Suppressor macrophage treated with lipopolysaccharide for 4 hours (primary cell): ENCODE measurements around the gene EDARADD.

ENCODE experiments used
- DNase-seq: peaks from one replicate; pipeline ENCODE4 v3.0.0-alpha.2; 2020

The EDARADD gene

GRCh38 chr1:236395230-236395946 lies 1.3 kb downstream of the EDARADD start:
- peak; percentile 42 for DNase-seq

GRCh38 chr1:236395947-236396664 lies 2.0 kb downstream of the EDARADD start:
- DNase-seq = no peak

GRCh38 chr1:236396665-236397043 lies 2.6 kb downstream of the EDARADD start:
- DNase-seq = no peak

GRCh38 chr1:236397173-236397759 lies 3.2 kb downstream of the EDARADD start:
- DNase-seq = no peak

- DNase-seq = no peak
These were observed 4.5 kb downstream of the EDARADD start for GRCh38 chr1:236398538-236398937.

- no peak for DNase-seq
These were observed 6.0 kb downstream of the EDARADD start for GRCh38 chr1:236400061-236400603.

- no peak for DNase-seq
These were observed 7.6 kb downstream of the EDARADD start for GRCh38 chr1:236401698-236402097.

GRCh38 chr1:236403905-236404696 lies 10.0 kb downstream of the EDARADD start:
- no peak for DNase-seq

GRCh38 chr1:236407059-236407458 lies 13.0 kb downstream of the EDARADD start:
- DNase-seq = no peak

- no peak for DNase-seq
These were observed 19.6 kb downstream of the EDARADD start for GRCh38 chr1:236413688-236414087.

GRCh38 chr1:236416165-236416564 lies 22.1 kb downstream of the EDARADD start:
- DNase-seq = no peak

- DNase-seq = no peak
These were observed 23.2 kb downstream of the EDARADD start for GRCh38 chr1:236417336-236417735.

- DNase-seq = no peak
These were observed 25.4 kb downstream of the EDARADD start for GRCh38 chr1:236419502-236419901.

- DNase-seq = peak; percentile 15
These were observed 26.9 kb downstream of the EDARADD start for GRCh38 chr1:236421022-236421421.

GRCh38 chr1:236421850-236422516 lies 27.9 kb downstream of the EDARADD start:
- no peak for DNase-seq

GRCh38 chr1:236422517-236422876 lies 28.4 kb downstream of the EDARADD start:
- no peak for DNase-seq

GRCh38 chr1:236425031-236425663 lies 31.1 kb downstream of the EDARADD start:
- DNase-seq = peak; percentile 27

GRCh38 chr1:236426215-236426614 lies 32.1 kb downstream of the EDARADD start:
- no peak for DNase-seq

- no peak for DNase-seq
These were observed 35.7 kb downstream of the EDARADD start for GRCh38 chr1:236429715-236430274.

- DNase-seq = no peak
These were observed 39.8 kb downstream of the EDARADD start for GRCh38 chr1:236433819-236434315.

- no peak for DNase-seq
These were observed 44.5 kb downstream of the EDARADD start for GRCh38 chr1:236438614-236439013.
